Activated CD4-positive, CD25-positive, alpha-beta regulatory T cell (primary cell): ENCODE measurements around the gene FER.
"Not testable (repeated sequence)": the region's sequence is repeated elsewhere in the genome, so short reads cannot be mapped to it uniquely, and the experiment has no call there.

Experiments
- DNase-seq, 4 experiments: peaks; one replicate each; lab custom pipeline; 2025; lab: John Stamatoyannopoulos, UW

FER gene

GRCh38 chr5:108747111-108747773 lies 455 bp upstream of the FER start:
- DNase-seq: no peak

- DNase-seq: peak; percentile 88 to 94 (median 92)
Observed at GRCh38 chr5:108748401-108749127, 867 bp downstream of the FER start.

DNA sequence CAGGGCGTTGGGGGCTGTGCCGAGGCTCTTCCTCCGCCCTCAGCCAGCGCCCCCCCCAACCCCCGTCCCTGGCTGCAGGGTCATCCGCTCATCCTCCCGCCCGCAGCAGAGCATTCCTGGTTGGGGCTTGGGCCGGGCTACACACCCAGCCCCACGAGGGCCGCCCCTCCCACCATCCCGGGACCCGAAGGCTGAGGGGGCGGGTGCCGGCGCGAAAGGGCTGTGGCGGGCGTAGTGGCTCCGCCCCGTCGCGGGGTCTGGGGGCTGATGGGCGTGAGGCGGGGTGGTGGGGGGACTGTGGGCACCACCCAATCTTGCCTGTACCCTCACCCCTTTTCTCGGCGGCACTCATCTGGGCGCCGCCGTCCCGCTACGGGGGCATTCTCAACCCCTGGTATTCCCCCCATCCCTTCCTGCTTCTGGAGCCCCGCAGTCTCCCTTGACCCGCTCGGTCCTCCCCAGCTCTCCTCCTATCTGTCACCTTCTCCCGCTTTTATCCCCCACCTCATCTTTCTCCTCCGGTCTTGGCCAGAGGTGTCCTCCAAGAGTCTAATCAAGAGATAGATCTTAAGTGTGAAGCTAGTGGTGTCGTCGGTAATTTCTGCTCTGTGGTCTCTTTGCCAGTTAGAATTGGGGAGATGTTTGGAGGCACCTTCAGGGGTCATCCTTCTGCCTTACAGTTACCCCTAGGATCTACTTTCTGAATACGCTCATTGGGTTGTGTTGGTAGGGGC lies 1.6 kb downstream of the FER start:
- peak in 2 of 4 experiments; percentile 38 to 48 for DNase-seq

- DNase-seq: no peak
Observed at GRCh38 chr5:108753331-108753730, 5.6 kb downstream of the FER start.

GRCh38 chr5:108753877-108754276 lies 6.2 kb downstream of the FER start:
- DNase-seq: no peak

DNA sequence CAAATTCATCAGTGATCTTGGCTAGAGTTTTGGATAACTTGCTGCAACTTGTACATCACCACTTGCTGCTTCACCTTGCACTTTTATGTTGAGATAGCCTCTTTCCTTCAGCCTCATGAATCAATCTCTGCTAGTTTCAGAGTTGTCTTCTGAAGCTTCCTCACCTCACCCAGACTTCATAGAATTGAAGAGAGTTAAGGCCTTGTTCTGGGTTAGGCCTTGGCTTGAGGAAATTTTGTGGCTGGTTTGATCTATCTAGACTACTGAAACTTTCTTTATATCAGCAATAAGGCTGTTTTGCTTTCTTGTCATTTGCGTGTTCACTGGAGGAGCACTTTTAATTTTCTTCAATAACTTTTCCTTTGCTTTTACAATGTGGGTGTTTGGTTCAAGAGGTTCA lies 12.8 kb downstream of the FER start:
- DNase-seq: no peak

- DNase-seq: no peak
Observed at GRCh38 chr5:108762660-108763059, 15.0 kb downstream of the FER start.

- DNase-seq: no peak
Observed at GRCh38 chr5:108763222-108763916, 15.7 kb downstream of the FER start.

DNA sequence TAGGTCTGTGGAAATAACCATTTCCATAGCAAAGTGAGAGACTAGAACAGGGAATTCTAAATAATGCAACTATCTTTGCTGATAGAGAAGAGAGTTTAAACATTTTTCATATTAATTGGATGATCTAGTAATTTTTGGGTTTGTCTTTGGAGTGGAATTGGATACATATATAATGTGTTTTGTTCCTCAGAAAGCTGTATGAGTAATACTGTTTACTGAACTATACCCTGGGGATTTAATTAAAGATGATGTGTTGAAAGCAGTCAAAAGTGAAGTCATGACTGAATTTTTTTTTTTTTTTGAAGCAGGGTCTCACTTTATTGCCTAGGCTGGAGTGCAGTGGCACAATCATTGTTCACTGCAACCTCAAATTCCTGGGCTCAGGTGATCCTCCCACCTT lies 17.9 kb downstream of the FER start:
- no peak for DNase-seq

GRCh38 chr5:108766916-108767315 lies 19.2 kb downstream of the FER start:
- DNase-seq: not testable (repeated sequence)

DNA sequence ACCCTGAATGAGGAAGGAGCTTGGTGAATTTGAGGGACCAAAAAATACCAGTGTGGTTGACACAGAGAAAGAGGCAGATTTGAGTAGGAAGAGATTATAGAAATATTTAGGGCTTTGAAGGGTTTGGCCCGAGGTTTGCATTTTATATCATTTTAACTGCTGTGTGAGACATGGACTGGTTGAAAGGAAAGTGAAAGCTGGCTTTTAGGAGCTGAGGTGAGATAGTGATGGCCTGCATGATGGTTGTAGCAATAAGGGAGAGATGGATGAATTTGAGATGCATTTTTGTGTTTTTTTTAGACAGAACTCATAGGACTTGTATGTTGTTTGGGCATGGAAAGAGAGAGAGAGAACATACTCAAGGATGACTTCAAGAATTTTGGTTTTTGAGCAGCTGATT lies 21.7 kb downstream of the FER start:
- DNase-seq: no peak

DNA sequence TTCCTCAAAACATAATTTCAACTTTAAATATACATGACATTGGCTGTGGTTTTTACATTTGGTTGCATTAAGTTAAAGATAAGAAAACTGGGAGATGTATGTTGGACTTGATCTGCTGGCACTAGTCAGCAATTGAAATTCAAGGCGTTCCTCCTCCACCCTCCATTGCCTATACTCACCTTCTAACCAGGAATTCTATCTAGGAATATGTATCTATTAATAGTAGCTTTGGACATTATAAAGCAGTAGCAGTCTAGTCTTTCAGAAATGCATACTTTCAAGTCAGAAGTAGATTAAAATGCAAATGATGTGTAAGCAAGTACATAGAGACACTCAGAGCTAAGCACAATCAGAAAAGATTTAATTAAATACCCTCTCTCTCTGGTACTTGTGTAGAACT lies 24.9 kb downstream of the FER start:
- no peak for DNase-seq

- DNase-seq: no peak
Observed at GRCh38 chr5:108773330-108773729, 25.6 kb downstream of the FER start.

DNA sequence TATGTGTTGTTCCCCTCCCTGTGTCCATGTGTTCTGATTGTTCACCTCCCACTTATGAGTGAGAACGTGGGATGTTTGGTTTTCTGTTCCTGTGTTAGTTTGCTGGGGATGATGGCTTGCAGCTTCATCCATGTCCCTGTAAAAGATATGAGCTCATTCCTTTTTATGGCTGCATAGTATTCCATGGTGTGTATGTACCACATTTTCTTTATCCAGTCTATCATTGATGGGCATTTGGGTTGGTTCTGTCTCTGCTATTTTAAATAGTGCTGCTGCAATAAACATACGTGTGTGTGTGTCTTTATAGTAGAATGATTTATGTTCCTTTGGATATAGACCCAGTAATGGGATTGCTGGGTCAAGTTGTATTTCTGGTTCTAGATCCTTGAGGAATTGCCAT lies 26.4 kb downstream of the FER start:
- not testable (repeated sequence) for DNase-seq

DNA sequence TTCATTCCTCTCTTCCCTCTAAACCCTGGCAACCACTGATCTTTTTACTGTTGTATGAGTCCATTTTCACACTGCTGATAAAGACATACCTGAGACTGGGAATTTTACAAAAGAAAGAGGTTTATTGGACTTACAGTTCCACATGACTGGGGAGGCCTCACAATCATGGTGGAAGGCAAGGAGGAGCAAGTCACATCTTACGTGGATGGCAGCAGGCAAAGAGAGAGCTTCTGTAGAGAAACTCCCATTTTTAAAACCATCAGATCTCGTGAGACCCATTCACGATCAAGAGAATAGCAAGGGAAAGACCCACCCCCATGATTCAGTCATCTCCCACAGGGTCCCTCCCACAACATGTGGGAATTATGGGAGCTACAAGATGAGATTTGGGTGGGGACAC lies 29.9 kb downstream of the FER start:
- DNase-seq: not testable (repeated sequence)

DNA sequence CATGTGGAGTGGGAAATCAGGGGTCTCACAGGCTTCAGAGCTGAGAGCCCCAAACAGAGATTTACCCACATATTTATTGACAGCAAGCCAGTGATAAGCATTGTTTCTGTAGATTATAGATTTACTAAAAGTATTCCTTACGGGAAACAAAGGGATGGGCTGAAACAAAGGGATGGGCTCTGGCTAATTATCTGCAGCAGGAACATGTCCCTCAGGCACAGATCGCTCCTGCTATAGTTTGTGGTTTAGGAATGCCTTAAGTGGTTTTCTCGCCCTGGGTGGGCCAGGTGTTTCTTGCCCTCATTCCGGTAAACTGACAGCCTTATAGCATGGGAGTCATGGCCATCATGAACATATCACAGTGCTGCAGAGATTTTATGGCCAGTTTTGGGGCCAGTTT lies 36.9 kb downstream of the FER start:
- DNase-seq: not testable (repeated sequence)

DNA sequence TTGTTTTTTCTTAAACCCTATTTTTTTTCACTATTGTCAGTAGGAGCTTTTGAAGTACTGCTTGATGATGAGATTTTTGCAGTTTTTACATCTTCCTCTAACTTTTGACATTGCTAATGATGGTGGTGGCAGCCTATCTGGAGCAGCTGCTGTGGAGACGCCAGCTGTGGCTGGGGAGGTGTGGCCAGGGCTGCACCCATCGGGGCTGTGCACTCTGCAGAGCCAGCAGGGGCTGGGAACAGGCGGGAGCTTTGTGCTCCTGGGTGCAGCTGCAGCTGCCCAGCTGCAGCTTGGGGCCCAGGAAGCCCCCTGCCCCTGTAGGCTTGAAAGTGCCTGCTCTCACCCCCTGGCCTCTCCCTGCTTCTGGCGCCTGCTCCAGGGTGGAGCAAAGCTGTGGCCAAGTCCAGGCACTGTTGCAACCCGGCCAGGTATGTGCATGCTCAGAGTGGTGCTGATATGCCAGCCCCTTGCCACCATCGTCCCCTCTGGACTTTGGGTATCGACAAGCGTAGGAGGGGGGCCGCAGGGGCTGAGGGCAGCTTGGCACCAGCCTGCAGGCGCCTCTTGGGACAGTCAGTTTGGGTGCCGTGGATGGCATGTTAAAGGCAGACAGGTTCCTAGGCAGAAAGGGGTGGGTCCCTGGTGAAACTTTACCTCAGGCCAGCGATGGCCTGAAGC lies 39.2 kb downstream of the FER start:
- no peak for DNase-seq

- DNase-seq: no peak
Observed at GRCh38 chr5:108788142-108788541, 40.4 kb downstream of the FER start.

DNA sequence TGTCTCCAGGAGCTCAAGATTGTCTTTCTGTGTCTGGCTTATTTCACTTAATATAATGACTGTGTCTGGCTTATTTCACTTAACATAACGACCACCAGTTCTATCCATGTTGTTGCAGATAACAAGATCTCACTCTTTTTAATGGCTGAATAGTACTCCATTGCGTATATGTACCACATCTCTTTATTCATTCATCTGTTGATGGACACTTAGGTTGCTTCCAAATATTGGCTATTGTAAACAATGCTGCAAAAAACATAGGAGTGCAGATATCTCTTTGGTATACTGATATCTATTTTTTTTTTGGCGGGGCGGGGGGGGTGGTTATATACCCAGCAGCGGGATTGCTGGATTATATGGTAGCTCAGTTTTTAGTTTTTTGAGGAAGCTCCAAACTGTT lies 45.5 kb downstream of the FER start:
- DNase-seq: no peak

GRCh38 chr5:108794349-108794748 lies 46.7 kb downstream of the FER start:
- not testable (repeated sequence) for DNase-seq

DNA sequence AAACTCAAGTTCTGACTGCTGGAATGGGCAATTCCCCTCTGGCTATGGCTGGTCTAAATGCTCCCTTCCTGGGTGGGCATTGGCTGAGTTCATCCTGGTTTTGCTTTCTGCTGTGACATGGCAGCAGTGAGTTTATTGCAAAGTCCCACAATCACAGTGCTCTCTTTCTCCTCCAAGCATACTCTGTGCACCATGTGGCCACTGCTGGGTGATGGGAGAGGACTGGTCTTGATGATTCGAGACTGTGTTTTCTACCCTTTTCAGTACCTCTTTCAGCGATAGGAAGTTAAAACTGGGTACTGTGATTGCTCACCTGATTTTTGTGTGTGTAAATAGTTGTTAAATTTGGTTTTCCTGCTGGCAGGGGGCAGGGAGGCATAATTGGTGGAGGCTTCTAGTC lies 49.7 kb downstream of the FER start:
- no peak for DNase-seq

DNA sequence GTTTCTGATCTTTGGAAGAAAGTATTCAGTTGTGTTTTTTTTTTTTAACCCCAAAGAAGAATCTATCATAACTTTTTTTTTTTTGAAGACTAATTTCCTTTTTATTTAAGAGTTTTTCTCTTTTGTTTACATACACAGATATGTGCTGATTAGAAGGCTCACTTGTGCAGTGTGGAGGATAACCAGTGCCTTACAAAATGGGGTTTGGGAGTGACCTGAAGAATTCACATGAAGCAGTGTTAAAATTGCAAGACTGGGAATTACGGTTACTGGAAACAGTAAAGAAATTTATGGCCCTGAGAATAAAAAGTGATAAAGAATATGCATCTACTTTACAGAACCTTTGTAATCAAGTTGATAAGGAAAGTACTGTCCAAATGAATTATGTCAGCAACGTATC lies 50.3 kb downstream of the FER start:
- no peak for DNase-seq
